HepG2 (cell line): Measurements from ENCODE around the gene FMC1. TPM values are rescaled to one million over a fixed set of nuclear protein-coding genes. Genes with fewer than 3 reads are reported as not detected.

Experiments
- BCLAF1 ChIP-seq: fragments of 450-650 bp; IDR thresholded peaks from 2 replicates; pipeline ENCODE4 v1.6.1; 2017; ENCODE audit warnings: mild to moderate bottlenecking
- HNRNPH1 ChIP-seq: fragments of 200-400 bp; formaldehyde crosslinking; optimal IDR thresholded peaks from 2 replicates; pipeline ENCODE3; 2017; ENCODE audit warnings: mild to moderate bottlenecking, low read depth, low read length
- HOMEZ ChIP-seq: IDR thresholded peaks from 2 replicates; pipeline ENCODE4 v1.6.1; 2016; ENCODE audit warnings: low read depth
- IRF2 ChIP-seq: IDR thresholded peaks from 2 replicates; pipeline ENCODE4 v1.6.1; 2018; ENCODE audit warnings: missing genetic modification reagents, missing compliant biosample characterization
- NFATC3 ChIP-seq: sonication (generic); formaldehyde crosslinking; IDR thresholded peaks from 2 replicates; pipeline ENCODE4 v1.5.1; 2020; ENCODE audit warnings: mild to moderate bottlenecking, missing genetic modification reagents
- PHF5A ChIP-seq: IDR thresholded peaks from one replicate; pipeline ENCODE4 v1.6.1; 2018; ENCODE audit warnings: low read depth, missing genetic modification reagents; ENCODE audit not compliant: unreplicated experiment
- RAD21 ChIP-seq: fragments of 450-650 bp; formaldehyde crosslinking; IDR thresholded peaks from 2 replicates; pipeline ENCODE4 v1.5.0; 2020; ENCODE audit warnings: mild to moderate bottlenecking
- SOX5 ChIP-seq: IDR thresholded peaks from 2 replicates; pipeline ENCODE4 v1.6.1; 2016; ENCODE audit warnings: borderline replicate concordance
- SRY ChIP-seq: sonication (generic); formaldehyde crosslinking; IDR thresholded peaks from 2 replicates; pipeline ENCODE4 v1.8.0; 2022; ENCODE audit warnings: mild to moderate bottlenecking, missing genetic modification reagents
- SYNCRIP ChIP-seq: fragments of 200-400 bp; formaldehyde crosslinking; IDR thresholded peaks from 2 replicates; pipeline ENCODE4 v1.6.1; 2018; ENCODE audit warnings: mild to moderate bottlenecking, low read depth, low read length; ENCODE audit not compliant: insufficient read depth
- ZBTB40 ChIP-seq, 2 experiments: fragments of 450-650 bp in 1 of 2; sonication (generic) in 1 of 2; formaldehyde crosslinking in 1 of 2; IDR thresholded peaks; 2 replicates each; pipeline versions ENCODE4 v1.6.1 to v1.8.0; 2016 to 2022; ENCODE audit warnings: antibody characterized with exemption in 1 of 2, mild to moderate bottlenecking in 1 of 2, missing genetic modification reagents in 1 of 2
- ZNF83 ChIP-seq: sonication (generic); formaldehyde crosslinking; IDR thresholded peaks from 2 replicates; pipeline ENCODE4 v1.4.0; 2020; ENCODE audit warnings: missing genetic modification reagents, mild to moderate bottlenecking, borderline replicate concordance
- ZSCAN30 ChIP-seq: sonication (generic); formaldehyde crosslinking; IDR thresholded peaks from 2 replicates; pipeline ENCODE4 v1.5.0; 2020; ENCODE audit warnings: mild to moderate bottlenecking, missing genetic modification reagents
- polyA plus RNA-seq, 8 experiments: library from polyadenylated mRNA; depleted of rRNA in 3 of 8; stranded (reverse) in 7 of 8; unstranded in 1 of 8; fragments of >200 nt; fragmentation: Illumina TruSeq in 4 of 8; extraction: Trizol in 4 of 8; gene quantifications; 2 replicates each; pipeline versions ENCODE4 v1.2.1 to v1.2.3, GENCODE V29; 2011 to 2016; ENCODE audit warnings: low read depth in 4 of 8, missing spikeins in 1 of 8, mixed read lengths in 1 of 8; ENCODE audit not compliant: insufficient read depth in 1 of 8
- total RNA-seq, 5 experiments: library from RNA; depleted of rRNA; stranded (reverse); fragments of >200 nt; fragmentation: Illumina TruSeq; extraction: Trizol; gene quantifications; 2 replicates each; pipeline ENCODE4 v1.2.3, GENCODE V29; 2016; ENCODE audit warnings: low read depth in 1 of 5

FMC1 gene
- total and polyA plus RNA-seq, 2 of the 13 experiments (the other 11 are each of a cell fraction or from before 2014, with no cell fraction given), result 39.2 to 50.7 TPM

GRCh38 chr7:139359366-139360209, 18.5 kb downstream of the FMC1 start, which contains the start of gene LUC7L2 (continued):
- TF ChIP-seq BCLAF1, result no peak
- TF ChIP-seq ZBTB40 (IDR thresholded peaks at IDR 0.05), result no peak
- no peak; the same call in 1 of the 2 replicates for TF ChIP-seq ZBTB40 (CRISPR knock-in tag; IDR thresholded peaks at IDR 0.05)
- TF ChIP-seq ZNF83, result no peak; the same call in 1 of the 2 replicates
- TF ChIP-seq ZSCAN30 (CRISPR knock-in tag), result no peak
- peak; percentile 17; the same call in 1 of the 2 replicates for TF ChIP-seq HOMEZ (CRISPR knock-in tag)
- peak; percentile 77 for TF ChIP-seq IRF2 (CRISPR knock-in tag)
- TF ChIP-seq SOX5, result peak; percentile 32; the same call in 1 of the 2 replicates
- TF ChIP-seq RAD21 (CRISPR knock-in tag), result peak; percentile 6; the same call in 1 of the 2 replicates
- no peak for TF ChIP-seq PHF5A (CRISPR knock-in tag)
- TF ChIP-seq NFATC3 (CRISPR knock-in tag), result peak; percentile 82; the same call in 1 of the 2 replicates
- TF ChIP-seq SRY (CRISPR knock-in tag), result peak; percentile 89
- no peak for TF ChIP-seq SYNCRIP
- no peak for TF ChIP-seq HNRNPH1
